ENCODE measurements around the gene RNF44. TPM values are rescaled to one million over a fixed set of nuclear protein-coding genes. Genes with fewer than 3 reads are reported as not detected.

Gene RNF44
- total RNA-seq, 2 donors from 2014 or later, result 10.7 to 12.4 TPM

DNA sequence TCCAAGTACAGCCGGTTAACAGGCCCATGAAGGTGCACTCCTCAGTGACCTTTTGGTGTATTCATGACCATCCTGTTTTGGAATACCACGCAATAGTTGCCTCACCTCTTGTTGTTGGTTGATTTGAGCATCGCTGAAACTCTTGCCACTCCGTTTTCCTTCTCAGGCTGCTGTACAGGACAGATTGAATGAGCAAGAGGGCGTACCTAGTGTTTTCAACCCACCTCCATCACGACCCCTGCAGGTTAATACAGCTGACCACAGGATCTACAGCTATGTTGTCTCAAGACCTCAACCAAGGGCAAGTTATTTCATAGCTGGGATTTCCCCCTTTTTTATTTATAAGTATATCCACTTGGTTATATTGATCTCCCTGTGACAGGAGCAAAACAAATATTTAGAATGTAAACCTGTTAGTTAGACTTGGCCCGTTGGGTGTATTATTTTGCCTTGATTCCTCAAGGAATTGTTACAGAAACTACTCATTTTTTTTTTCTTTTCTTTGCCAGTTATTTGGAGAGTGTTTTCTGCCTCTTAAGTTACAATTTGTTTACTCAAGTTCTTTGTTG lies 50.9 kb downstream of the RNF44 start:
- H3K9me3 ChIP-seq, result no peaks in the 10 kb centered on the region
- no peak overlapping the region for H3K4me3 ChIP-seq
- no peak overlapping the region for H3K27ac ChIP-seq
- H3K4me1 ChIP-seq, result no peaks in the 10 kb centered on the region
- TF ChIP-seq, protein P1, sequence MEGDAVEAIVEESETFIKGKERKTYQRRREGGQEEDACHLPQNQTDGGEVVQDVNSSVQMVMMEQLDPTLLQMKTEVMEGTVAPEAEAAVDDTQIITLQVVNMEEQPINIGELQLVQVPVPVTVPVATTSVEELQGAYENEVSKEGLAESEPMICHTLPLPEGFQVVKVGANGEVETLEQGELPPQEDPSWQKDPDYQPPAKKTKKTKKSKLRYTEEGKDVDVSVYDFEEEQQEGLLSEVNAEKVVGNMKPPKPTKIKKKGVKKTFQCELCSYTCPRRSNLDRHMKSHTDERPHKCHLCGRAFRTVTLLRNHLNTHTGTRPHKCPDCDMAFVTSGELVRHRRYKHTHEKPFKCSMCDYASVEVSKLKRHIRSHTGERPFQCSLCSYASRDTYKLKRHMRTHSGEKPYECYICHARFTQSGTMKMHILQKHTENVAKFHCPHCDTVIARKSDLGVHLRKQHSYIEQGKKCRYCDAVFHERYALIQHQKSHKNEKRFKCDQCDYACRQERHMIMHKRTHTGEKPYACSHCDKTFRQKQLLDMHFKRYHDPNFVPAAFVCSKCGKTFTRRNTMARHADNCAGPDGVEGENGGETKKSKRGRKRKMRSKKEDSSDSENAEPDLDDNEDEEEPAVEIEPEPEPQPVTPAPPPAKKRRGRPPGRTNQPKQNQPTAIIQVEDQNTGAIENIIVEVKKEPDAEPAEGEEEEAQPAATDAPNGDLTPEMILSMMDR (IDR thresholded peaks at IDR 0.05), result no peak
- H3K27me3 ChIP-seq, result no peaks in the 10 kb centered on the region
- no peak for DNase-seq (ENCODE audit: low spot score)
- H3K36me3 ChIP-seq, result peaks cover 43% of the 10 kb centered on the region

DNA sequence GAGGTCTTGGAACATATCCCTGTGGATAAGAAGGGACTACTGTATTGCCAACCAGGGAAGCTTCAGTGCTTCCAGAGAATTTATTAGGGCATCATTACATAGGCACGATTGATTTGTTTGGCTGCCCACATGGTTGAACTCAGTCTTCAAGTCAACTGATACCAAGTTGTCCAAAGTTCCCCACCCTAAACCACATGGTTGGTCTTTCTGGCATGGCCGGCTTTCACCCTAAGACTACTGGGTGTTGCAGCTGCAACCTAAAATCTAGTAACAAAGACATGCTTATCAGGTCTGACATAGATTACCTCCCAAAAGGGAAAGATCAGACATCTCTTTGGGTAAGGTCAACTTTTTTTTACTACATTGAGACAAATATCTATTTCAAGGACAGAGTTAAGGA lies 52.0 kb downstream of the RNF44 start:
- Histone ChIP-seq H3K36me3 (peaks cover 37% of the 10 kb centered on the region), H3K27me3 (no peaks in the 10 kb centered on the region), H3K27ac (no peak overlapping the region), H3K4me3 (no peak overlapping the region), H3K4me1 (no peaks in the 10 kb centered on the region), H3K9me3 (no peaks in the 10 kb centered on the region)
- DNase-seq (ENCODE audit: low spot score), result no peak
- TF ChIP-seq, protein P1 (IDR thresholded peaks at IDR 0.05), result no peak

DNA sequence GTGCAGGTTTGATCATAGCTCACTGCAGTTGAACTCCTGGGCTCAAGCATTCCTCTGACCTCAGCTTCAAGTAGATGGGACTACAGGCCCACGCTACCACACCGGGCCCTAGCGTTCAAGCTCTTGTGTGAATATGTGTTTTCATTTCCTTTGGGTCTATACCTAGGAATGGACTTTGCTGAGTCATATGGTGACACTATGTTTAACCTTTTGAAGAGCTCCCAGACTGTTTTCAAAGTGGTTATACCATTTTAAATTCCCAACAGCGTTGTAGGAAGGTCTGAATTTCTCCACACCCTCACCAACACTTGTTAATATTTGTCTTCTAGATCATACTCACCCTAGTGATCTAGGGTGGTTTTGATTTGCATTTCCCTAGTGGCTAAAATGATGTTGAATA lies 55.5 kb downstream of the RNF44 start:
- Histone ChIP-seq H3K27ac (no peak overlapping the region), H3K27me3 (no peaks in the 10 kb centered on the region), H3K4me1 (no peaks in the 10 kb centered on the region), H3K36me3 (peaks cover 14% of the 10 kb centered on the region), H3K4me3 (no peak overlapping the region), H3K9me3 (no peaks in the 10 kb centered on the region)
- TF ChIP-seq, protein P1 (IDR thresholded peaks at IDR 0.05), result no peak
- no peak for DNase-seq (ENCODE audit: low spot score)

Other genes with a start within 250 kb of the RNF44 start
- 100 to 1,000 TPM; 118 to 141 TPM for gene KIAA1191, start 175.6 kb downstream of the RNF44 start, total RNA-seq
- 1 to 10 TPM; 4.0 to 5.8 TPM for gene ARL10, start 171.9 kb downstream of the RNF44 start, total RNA-seq
- 10 to 100 TPM; 11.8 to 16.0 TPM for gene NOP16, start 148.8 kb downstream of the RNF44 start, total RNA-seq
- gene HIGD2A, start 148.7 kb downstream of the RNF44 start, total RNA-seq, result 100 to 1,000 TPM; 231 to 249 TPM
- gene CLTB, start 120.9 kb downstream of the RNF44 start, total RNA-seq, result 100 to 1,000 TPM; 241 to 341 TPM
- gene FAF2, start 89.0 kb downstream of the RNF44 start, total RNA-seq, result 10 to 100 TPM; 14.4 to 19.5 TPM
- gene CDHR2, start 11.9 kb upstream of the RNF44 start, total RNA-seq, result under 1 TPM in 1 of 2 donors, not detected in 1; 0.12 TPM
- under 1 TPM; 0.22 to 0.79 TPM for gene GPRIN1, start 72.8 kb upstream of the RNF44 start, total RNA-seq
- under 1 TPM in 1 of 2 donors, not detected in 1; 0.67 TPM for gene SNCB, start 93.1 kb upstream of the RNF44 start, total RNA-seq
- gene EIF4E1B, start 93.3 kb upstream of the RNF44 start, total RNA-seq, result not detected
- gene TSPAN17, start 110.1 kb upstream of the RNF44 start, total RNA-seq, result 10 to 100 TPM; 15.0 to 20.4 TPM